ENCODE data around the gene DDX27.

Gene DDX27

DNA sequence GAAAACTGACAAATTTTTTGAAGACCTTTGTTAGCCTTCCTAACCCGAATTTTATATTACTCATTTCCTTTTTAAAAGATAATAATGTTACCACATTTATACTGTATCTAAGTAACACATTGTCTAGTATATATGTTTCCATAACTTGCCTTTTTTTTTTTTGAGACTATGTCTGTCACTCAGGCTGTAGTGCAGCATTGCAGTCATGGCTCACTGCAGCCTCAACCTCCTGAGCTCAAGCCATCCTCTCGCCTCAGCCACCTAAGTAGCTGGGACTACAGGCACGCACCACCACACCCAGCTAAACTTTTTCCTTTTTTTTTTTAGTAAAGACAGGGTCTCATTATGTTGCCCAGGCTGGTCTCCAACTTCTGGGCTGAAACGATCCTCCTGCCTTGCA is 40.1 kb downstream of the DDX27 start:
- Histone ChIP-seq H3K9ac (ENCODE audit: low read depth, low read length) (no peak overlapping the region), H3K4me1 (ENCODE audit: control insufficient read depth, insufficient read depth, low read length) (no peaks in the 10 kb centered on the region), H3K36me3 (ENCODE audit: control insufficient read depth, insufficient read depth, low read length) (peaks cover 54% of the 10 kb centered on the region), H3K4me3 (ENCODE audit: low read depth, low read length) (no peak overlapping the region), H3K9me3 (ENCODE audit: control insufficient read depth, insufficient read depth, low read length) (no peaks in the 10 kb centered on the region), H3K27me3 (ENCODE audit: control insufficient read depth, insufficient read depth, low read length) (no peaks in the 10 kb centered on the region)

DNA sequence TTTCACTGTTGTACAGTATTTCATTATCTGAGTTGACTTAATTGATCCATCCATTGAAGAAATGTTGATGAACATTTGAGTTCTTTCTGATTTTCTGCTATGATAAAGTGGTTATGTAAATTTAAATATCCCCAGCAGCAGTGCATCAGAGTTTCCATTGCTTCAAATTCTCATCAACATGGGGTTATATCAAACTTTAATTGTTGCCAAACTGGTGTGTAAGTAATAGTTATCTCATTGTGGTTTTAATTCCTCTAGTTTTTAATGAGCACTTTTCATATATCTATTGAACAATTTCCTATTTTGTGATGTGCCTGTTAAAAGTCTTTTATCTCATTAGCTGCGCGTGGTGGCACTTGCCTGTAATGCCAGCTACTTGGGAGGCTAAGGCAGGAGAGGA is 40.6 kb downstream of the DDX27 start:
- peaks cover 54% of the 10 kb centered on the region for H3K36me3 ChIP-seq (ENCODE audit: control insufficient read depth, insufficient read depth, low read length)
- H3K4me3 ChIP-seq (ENCODE audit: low read depth, low read length): no peak overlapping the region
- no peaks in the 10 kb centered on the region for H3K27me3 ChIP-seq (ENCODE audit: control insufficient read depth, insufficient read depth, low read length)
- no peaks in the 10 kb centered on the region for H3K9me3 ChIP-seq (ENCODE audit: control insufficient read depth, insufficient read depth, low read length)
- H3K4me1 ChIP-seq (ENCODE audit: control insufficient read depth, insufficient read depth, low read length): no peaks in the 10 kb centered on the region
- no peak overlapping the region for H3K9ac ChIP-seq (ENCODE audit: low read depth, low read length)

DNA sequence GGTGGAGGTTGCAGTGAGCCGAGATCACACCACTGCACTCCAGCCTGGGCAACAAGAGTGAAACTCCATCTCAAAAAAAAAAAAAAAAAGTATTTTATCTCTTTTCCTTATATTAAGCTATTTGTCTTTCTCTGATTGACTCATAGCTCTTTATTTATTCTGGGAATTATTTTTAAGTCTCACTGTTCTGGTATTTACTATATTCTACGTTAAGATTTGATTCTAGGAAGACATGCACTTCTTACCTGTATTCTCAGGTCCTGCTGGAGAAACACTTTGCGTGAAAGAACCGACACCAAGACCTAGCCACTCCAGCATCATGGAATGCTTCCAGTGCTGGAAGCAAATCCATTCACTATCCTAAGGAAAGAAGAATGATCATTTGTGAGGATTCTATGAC is 41.0 kb downstream of the DDX27 start:
- no peak overlapping the region for H3K4me3 ChIP-seq (ENCODE audit: low read depth, low read length)
- H3K4me1 ChIP-seq (ENCODE audit: control insufficient read depth, insufficient read depth, low read length): no peaks in the 10 kb centered on the region
- no peaks in the 10 kb centered on the region for H3K27me3 ChIP-seq (ENCODE audit: control insufficient read depth, insufficient read depth, low read length)
- no peak overlapping the region for H3K9ac ChIP-seq (ENCODE audit: low read depth, low read length)
- H3K36me3 ChIP-seq (ENCODE audit: control insufficient read depth, insufficient read depth, low read length): peaks cover 57% of the 10 kb centered on the region
- H3K9me3 ChIP-seq (ENCODE audit: control insufficient read depth, insufficient read depth, low read length): no peaks in the 10 kb centered on the region

DNA sequence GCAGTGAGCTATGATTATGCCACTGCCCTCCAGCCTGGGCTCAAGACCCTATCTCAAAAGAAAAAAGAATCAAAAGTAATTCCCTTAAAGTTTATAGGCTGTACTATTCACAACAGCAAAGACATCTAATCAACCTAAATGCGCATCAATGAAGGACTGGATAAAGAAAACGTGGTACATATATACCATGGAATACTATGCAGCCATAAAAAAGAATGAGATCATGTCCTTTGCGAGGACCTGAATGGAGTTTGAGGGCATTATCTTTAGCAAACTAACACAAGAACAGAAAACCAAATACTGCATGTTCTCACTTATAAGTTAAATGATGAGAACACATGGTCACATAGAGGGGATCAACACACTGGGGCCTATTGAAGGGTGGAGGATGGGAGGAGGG is 42.0 kb downstream of the DDX27 start:
- no peaks in the 10 kb centered on the region for H3K27me3 ChIP-seq (ENCODE audit: control insufficient read depth, insufficient read depth, low read length)
- no peaks in the 10 kb centered on the region for H3K9me3 ChIP-seq (ENCODE audit: control insufficient read depth, insufficient read depth, low read length)
- H3K4me3 ChIP-seq (ENCODE audit: low read depth, low read length): no peak overlapping the region
- H3K9ac ChIP-seq (ENCODE audit: low read depth, low read length): no peak overlapping the region
- H3K36me3 ChIP-seq (ENCODE audit: control insufficient read depth, insufficient read depth, low read length): peaks cover 49% of the 10 kb centered on the region
- no peaks in the 10 kb centered on the region for H3K4me1 ChIP-seq (ENCODE audit: control insufficient read depth, insufficient read depth, low read length)

DNA sequence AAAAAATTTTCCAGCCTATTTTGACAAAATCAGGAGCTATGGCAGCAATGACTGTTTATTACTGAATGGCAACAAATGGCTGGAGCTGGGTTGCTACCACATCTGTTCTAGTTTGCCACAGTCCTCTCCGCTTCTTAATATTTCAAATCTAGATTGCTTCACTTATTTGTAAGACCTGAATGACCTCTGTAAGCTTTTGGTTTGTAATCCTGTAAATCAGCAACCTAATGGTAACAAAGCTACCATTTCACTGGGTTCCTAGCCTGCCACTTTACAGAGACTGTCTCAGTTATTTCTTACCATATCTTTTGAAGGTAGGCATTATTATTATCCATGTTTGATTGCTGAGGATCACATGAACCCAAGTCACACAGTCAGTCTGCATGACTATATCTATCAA is 43.2 kb downstream of the DDX27 start:
- no peak overlapping the region for H3K9ac ChIP-seq (ENCODE audit: low read depth, low read length)
- no peaks in the 10 kb centered on the region for H3K27me3 ChIP-seq (ENCODE audit: control insufficient read depth, insufficient read depth, low read length)
- H3K4me1 ChIP-seq (ENCODE audit: control insufficient read depth, insufficient read depth, low read length): no peaks in the 10 kb centered on the region
- peaks cover 37% of the 10 kb centered on the region for H3K36me3 ChIP-seq (ENCODE audit: control insufficient read depth, insufficient read depth, low read length)
- no peak overlapping the region for H3K4me3 ChIP-seq (ENCODE audit: low read depth, low read length)
- no peaks in the 10 kb centered on the region for H3K9me3 ChIP-seq (ENCODE audit: control insufficient read depth, insufficient read depth, low read length)

DNA sequence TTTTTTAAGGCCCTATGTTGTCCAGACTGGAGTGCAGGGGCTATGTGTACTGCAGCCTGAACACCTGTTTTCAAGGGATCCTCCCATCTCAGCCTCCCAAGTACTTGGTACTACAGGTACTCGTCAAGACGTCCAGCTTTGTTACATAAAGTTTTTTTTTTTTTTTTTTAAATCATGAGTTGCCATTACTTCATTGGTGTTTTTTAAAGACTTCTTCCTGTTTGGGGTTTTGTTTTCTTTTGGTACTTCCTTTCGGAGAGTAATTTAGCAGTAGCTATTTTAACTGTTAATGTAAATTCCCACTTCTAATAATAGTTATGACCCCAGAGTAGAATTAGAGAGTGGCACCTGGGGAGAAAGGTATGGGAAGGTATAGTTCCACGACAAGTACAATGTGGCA is 48.1 kb downstream of the DDX27 start:
- no peak overlapping the region for H3K4me3 ChIP-seq (ENCODE audit: low read depth, low read length)
- no peaks in the 10 kb centered on the region for H3K27me3 ChIP-seq (ENCODE audit: control insufficient read depth, insufficient read depth, low read length)
- no peaks in the 10 kb centered on the region for H3K4me1 ChIP-seq (ENCODE audit: control insufficient read depth, insufficient read depth, low read length)
- no peak overlapping the region for H3K9ac ChIP-seq (ENCODE audit: low read depth, low read length)
- no peaks in the 10 kb centered on the region for H3K9me3 ChIP-seq (ENCODE audit: control insufficient read depth, insufficient read depth, low read length)
- H3K36me3 ChIP-seq (ENCODE audit: control insufficient read depth, insufficient read depth, low read length): peaks cover 36% of the 10 kb centered on the region

DNA sequence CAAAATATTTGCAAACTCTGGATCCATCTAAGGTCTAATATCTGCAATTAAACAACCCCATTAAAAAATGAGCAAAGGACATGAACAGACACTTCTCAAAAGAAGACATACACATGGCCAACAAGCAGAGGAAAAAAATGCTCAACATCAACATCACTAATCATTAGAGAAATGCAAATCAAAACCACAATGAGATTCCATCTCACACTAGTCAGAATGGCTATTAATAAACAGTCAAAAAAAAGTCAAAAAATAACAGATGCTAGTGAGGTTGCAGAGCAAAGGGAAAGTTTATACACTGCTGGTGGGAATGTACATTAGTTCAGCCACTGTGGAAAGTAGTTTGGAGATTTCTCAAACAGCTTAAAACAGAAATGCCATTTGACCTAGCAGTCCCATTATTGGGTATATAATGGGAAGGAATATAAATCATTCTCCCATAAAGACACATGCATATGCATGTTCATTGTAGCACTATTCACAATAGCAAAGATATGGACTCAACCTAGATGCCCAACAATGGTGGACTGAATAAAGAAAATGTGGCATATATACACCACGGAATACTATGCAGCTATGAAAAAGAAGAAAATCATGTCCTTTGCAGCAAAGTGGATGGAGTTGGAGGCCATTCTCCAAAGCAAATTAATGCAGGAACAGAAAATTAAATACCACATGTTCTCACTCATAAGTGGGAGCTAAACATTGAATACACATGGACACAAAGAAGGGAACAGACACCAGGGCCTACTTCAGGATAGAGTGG is 49.6 kb downstream of the DDX27 start:
- Histone ChIP-seq H3K4me3 (ENCODE audit: low read depth, low read length) (no peak overlapping the region), H3K9me3 (ENCODE audit: control insufficient read depth, insufficient read depth, low read length) (no peaks in the 10 kb centered on the region), H3K9ac (ENCODE audit: low read depth, low read length) (no peak overlapping the region), H3K4me1 (ENCODE audit: control insufficient read depth, insufficient read depth, low read length) (no peaks in the 10 kb centered on the region), H3K27me3 (ENCODE audit: control insufficient read depth, insufficient read depth, low read length) (no peaks in the 10 kb centered on the region), H3K36me3 (ENCODE audit: control insufficient read depth, insufficient read depth, low read length) (peaks cover 28% of the 10 kb centered on the region)

DNA sequence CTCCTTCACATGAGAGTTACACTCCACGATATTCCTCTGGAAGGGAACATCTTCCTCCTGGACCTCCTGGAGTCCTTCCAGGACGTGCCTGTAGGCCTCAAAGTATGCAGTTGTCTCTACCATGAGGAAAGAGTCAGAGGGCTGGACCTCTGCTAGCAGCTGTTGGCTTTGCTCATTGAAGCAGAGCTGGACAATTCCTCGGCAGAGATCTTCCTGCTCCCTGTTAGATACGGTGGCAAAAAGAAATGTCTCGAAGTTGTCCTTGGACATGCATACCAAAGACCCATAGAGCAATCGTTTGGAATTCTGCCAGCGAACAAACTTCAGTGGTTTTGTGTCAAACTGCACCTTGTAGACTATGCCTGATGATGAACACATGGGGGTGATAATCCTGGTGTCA is 51.0 kb downstream of the DDX27 start:
- Histone ChIP-seq H3K4me1 (ENCODE audit: control insufficient read depth, insufficient read depth, low read length) (no peaks in the 10 kb centered on the region), H3K36me3 (ENCODE audit: control insufficient read depth, insufficient read depth, low read length) (peaks cover 18% of the 10 kb centered on the region), H3K4me3 (ENCODE audit: low read depth, low read length) (no peak overlapping the region)

DNA sequence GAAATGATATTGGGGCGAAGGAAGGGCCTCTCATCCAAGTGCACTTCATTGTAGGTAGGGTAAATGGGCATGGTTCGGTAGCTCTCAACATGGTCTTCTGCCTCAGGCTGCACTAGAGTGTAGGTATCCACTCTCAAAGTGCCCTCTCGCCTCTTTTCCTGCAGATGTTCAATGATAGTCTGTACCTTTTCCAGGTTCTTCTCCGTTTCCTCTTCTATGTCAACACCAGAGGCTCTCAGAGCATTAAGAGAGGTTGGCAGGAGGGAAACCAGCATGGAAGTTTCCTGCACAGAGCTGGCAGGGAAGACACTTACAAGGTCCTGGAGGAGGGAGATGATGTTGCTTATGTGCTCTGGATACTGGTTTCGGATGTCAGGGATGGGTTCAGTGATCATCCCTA is 51.5 kb downstream of the DDX27 start:
- H3K4me3 ChIP-seq (ENCODE audit: low read depth, low read length): no peak overlapping the region
- H3K27me3 ChIP-seq (ENCODE audit: control insufficient read depth, insufficient read depth, low read length): no peaks in the 10 kb centered on the region
- H3K4me1 ChIP-seq (ENCODE audit: control insufficient read depth, insufficient read depth, low read length): no peaks in the 10 kb centered on the region
- no peaks in the 10 kb centered on the region for H3K9me3 ChIP-seq (ENCODE audit: control insufficient read depth, insufficient read depth, low read length)
- peaks cover 20% of the 10 kb centered on the region for H3K36me3 ChIP-seq (ENCODE audit: control insufficient read depth, insufficient read depth, low read length)
- no peak overlapping the region for H3K9ac ChIP-seq (ENCODE audit: low read depth, low read length)

More for the DNA sequence above, 51.0 kb downstream of the DDX27 start:
- no peaks in the 10 kb centered on the region for H3K9me3 ChIP-seq (ENCODE audit: control insufficient read depth, insufficient read depth, low read length)
- no peaks in the 10 kb centered on the region for H3K27me3 ChIP-seq (ENCODE audit: control insufficient read depth, insufficient read depth, low read length)
- H3K9ac ChIP-seq (ENCODE audit: low read depth, low read length): no peak overlapping the region

DNA sequence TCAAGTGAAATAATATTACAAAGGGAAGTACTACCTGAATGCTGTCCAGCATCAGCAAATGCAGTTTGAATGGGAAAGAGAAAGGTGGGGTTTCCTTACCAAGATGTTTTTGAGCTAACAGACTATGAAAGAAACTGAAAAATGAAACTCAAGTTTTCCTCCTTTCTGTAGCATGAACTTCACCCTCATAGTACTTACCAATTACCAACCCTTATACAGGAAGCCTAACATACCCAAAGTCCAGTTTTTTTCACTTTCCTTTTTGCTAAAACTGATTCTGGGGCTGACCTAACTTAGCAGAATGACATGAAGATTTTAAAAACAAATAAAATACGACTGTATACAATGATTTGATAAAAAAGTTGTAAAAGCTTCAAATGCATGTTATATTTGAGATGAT is 53.4 kb downstream of the DDX27 start:
- peaks cover 20% of the 10 kb centered on the region for H3K36me3 ChIP-seq (ENCODE audit: control insufficient read depth, insufficient read depth, low read length)

DNA sequence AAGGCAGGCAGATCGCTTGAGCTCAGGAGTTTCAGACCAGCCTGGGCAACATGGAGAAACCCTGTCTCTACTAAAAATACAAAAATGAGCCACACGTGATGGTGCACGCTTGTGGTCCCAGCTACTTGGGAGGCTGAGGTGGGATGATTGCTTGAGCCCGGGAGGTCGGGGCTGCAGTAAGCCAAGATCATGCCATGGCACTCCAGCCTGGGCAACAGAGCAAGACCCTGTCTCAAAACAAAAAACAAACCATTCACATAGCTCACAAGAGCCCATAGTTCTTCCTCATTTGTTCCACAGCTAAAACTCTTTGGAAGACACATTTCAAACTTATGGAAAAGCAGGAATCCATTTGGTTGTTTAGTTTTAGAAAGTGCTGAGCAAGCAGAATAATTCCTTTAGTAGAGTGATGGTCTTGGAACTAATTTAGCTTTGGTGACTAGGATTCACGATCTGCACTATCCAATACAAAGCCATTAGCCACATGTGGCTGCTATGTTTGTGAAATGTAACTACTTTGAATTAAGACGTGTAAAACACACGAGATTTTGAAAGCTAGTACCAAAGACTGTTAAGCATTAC is 54.6 kb downstream of the DDX27 start:
- Histone ChIP-seq H3K36me3 (ENCODE audit: control insufficient read depth, insufficient read depth, low read length) (peaks cover 20% of the 10 kb centered on the region), H3K4me3 (ENCODE audit: low read depth, low read length) (no peak overlapping the region), H3K9ac (ENCODE audit: low read depth, low read length) (no peak overlapping the region), H3K9me3 (ENCODE audit: control insufficient read depth, insufficient read depth, low read length) (no peaks in the 10 kb centered on the region), H3K4me1 (ENCODE audit: control insufficient read depth, insufficient read depth, low read length) (no peaks in the 10 kb centered on the region), H3K27me3 (ENCODE audit: control insufficient read depth, insufficient read depth, low read length) (no peaks in the 10 kb centered on the region)

More for the DNA sequence above, 53.4 kb downstream of the DDX27 start:
- Histone ChIP-seq H3K9me3 (ENCODE audit: control insufficient read depth, insufficient read depth, low read length) (no peaks in the 10 kb centered on the region), H3K4me1 (ENCODE audit: control insufficient read depth, insufficient read depth, low read length) (no peaks in the 10 kb centered on the region), H3K9ac (ENCODE audit: low read depth, low read length) (no peak overlapping the region), H3K4me3 (ENCODE audit: low read depth, low read length) (no peak overlapping the region), H3K27me3 (ENCODE audit: control insufficient read depth, insufficient read depth, low read length) (no peaks in the 10 kb centered on the region)

DNA sequence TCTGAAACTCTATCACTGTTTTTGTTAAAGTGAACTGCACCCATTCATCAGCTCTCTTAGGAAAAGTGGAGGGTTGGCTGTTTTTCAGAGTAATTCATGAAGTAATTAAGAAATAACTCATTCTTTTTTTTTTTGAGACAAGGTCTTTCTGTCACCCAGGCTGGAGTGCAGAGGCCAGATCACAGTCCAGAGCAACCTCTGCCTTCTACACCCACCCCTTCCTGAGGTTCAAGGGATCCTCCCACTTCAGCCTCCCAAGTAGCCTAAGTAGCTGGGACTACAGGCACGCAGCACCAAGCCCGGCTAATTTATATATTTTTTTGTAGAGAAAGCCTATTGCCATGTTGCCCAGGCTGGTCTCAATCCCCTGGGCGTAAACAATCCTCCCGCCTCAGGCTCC is 56.0 kb downstream of the DDX27 start:
- Histone ChIP-seq H3K9ac (ENCODE audit: low read depth, low read length) (no peak overlapping the region), H3K4me1 (ENCODE audit: control insufficient read depth, insufficient read depth, low read length) (no peaks in the 10 kb centered on the region), H3K27me3 (ENCODE audit: control insufficient read depth, insufficient read depth, low read length) (no peaks in the 10 kb centered on the region), H3K9me3 (ENCODE audit: control insufficient read depth, insufficient read depth, low read length) (no peaks in the 10 kb centered on the region), H3K4me3 (ENCODE audit: low read depth, low read length) (no peak overlapping the region), H3K36me3 (ENCODE audit: control insufficient read depth, insufficient read depth, low read length) (peaks cover 29% of the 10 kb centered on the region)
